SK-N-SH (cell line): Measurements from ENCODE around the gene OR9K2.

Experiments
- POLR2AphosphoS5 ChIP-seq: IDR thresholded peaks from 2 replicates; pipeline ENCODE4 v1.6.1; 2012; ENCODE audit warnings: low read depth, low read length
- TF ChIP-seq, protein P1 (sequence below): IDR thresholded peaks from 2 replicates; pipeline ENCODE4 v1.6.1; 2012; ENCODE audit warnings: mild to moderate bottlenecking, low read depth, low read length, moderate library complexity
- TF ChIP-seq, protein P2 (sequence below): fragments of 200-600 bp; sonication (generic); IDR thresholded peaks from 2 replicates; pipeline ENCODE4 v1.6.1; 2017; ENCODE audit warnings: antibody characterized with exemption, mild to moderate bottlenecking, moderate library complexity

DNA sequence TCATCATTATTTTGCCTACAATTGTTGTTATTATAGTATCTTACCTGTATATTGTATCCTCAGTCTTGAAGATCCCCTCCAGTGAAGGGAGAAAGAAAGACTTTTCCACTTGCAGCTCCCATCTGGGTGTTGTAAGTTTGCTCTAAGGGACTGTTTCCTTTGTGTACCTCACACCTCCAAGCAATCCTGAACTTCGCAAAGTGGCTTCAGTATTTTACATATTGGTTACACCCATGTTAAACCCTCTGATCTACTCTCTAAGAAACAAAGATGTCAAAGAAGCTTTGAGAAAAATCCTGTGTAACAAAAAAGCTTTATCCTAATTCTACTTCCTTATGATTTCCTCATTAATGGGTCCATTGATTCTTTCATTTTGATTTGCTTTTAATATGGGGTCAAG is 10.1 kb upstream of the OR9K2 start:
- TF ChIP-seq, protein P1, sequence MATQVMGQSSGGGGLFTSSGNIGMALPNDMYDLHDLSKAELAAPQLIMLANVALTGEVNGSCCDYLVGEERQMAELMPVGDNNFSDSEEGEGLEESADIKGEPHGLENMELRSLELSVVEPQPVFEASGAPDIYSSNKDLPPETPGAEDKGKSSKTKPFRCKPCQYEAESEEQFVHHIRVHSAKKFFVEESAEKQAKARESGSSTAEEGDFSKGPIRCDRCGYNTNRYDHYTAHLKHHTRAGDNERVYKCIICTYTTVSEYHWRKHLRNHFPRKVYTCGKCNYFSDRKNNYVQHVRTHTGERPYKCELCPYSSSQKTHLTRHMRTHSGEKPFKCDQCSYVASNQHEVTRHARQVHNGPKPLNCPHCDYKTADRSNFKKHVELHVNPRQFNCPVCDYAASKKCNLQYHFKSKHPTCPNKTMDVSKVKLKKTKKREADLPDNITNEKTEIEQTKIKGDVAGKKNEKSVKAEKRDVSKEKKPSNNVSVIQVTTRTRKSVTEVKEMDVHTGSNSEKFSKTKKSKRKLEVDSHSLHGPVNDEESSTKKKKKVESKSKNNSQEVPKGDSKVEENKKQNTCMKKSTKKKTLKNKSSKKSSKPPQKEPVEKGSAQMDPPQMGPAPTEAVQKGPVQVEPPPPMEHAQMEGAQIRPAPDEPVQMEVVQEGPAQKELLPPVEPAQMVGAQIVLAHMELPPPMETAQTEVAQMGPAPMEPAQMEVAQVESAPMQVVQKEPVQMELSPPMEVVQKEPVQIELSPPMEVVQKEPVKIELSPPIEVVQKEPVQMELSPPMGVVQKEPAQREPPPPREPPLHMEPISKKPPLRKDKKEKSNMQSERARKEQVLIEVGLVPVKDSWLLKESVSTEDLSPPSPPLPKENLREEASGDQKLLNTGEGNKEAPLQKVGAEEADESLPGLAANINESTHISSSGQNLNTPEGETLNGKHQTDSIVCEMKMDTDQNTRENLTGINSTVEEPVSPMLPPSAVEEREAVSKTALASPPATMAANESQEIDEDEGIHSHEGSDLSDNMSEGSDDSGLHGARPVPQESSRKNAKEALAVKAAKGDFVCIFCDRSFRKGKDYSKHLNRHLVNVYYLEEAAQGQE = no peak
- TF ChIP-seq, protein P2, sequence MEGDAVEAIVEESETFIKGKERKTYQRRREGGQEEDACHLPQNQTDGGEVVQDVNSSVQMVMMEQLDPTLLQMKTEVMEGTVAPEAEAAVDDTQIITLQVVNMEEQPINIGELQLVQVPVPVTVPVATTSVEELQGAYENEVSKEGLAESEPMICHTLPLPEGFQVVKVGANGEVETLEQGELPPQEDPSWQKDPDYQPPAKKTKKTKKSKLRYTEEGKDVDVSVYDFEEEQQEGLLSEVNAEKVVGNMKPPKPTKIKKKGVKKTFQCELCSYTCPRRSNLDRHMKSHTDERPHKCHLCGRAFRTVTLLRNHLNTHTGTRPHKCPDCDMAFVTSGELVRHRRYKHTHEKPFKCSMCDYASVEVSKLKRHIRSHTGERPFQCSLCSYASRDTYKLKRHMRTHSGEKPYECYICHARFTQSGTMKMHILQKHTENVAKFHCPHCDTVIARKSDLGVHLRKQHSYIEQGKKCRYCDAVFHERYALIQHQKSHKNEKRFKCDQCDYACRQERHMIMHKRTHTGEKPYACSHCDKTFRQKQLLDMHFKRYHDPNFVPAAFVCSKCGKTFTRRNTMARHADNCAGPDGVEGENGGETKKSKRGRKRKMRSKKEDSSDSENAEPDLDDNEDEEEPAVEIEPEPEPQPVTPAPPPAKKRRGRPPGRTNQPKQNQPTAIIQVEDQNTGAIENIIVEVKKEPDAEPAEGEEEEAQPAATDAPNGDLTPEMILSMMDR = no peak
- no peak for TF ChIP-seq POLR2AphosphoS5
